H9 (cell line): ENCODE measurements around the gene UBE2Q2. TPM values are rescaled to one million over a fixed set of nuclear protein-coding genes. Genes with fewer than 3 reads are reported as not detected.

Source experiments
- DNase-seq: peaks from one replicate; pipeline ENCODE4 v3.0.0-alpha.2; 2017
- H2AFZ ChIP-seq: one replicate; pipeline ENCODE4 v1.6.1; 2013; ENCODE audit warnings: mild to moderate bottlenecking, low read length, control low read depth, moderate library complexity
- H2AK5ac ChIP-seq: 2 replicates; pipeline ENCODE4 v1.6.1; 2013; ENCODE audit warnings: low read length, control low read depth, mixed read lengths; ENCODE audit not compliant: insufficient read length
- H2BK120ac ChIP-seq: one replicate; pipeline ENCODE4 v1.6.1; 2013; ENCODE audit warnings: low read depth, mild to moderate bottlenecking, low read length, control low read depth, inconsistent platforms; ENCODE audit not compliant: poor library complexity, severe bottlenecking
- H2BK12ac ChIP-seq: 2 replicates; pipeline ENCODE4 v1.6.1; 2013; ENCODE audit warnings: low read length, control low read depth, mixed read lengths, low read depth; ENCODE audit not compliant: insufficient read length
- H2BK15ac ChIP-seq: 2 replicates; pipeline ENCODE4 v1.6.1; 2013; ENCODE audit warnings: low read depth, low read length, control low read depth
- H2BK20ac ChIP-seq: one replicate; pipeline ENCODE4 v1.6.1; 2013; ENCODE audit warnings: low read depth, mild to moderate bottlenecking, low read length, control low read depth, inconsistent platforms; ENCODE audit not compliant: poor library complexity, severe bottlenecking
- H2BK5ac ChIP-seq: 2 replicates; pipeline ENCODE4 v1.6.1; 2013; ENCODE audit warnings: low read length, control low read depth, mixed read lengths; ENCODE audit not compliant: insufficient read length
- H3K14ac ChIP-seq: 2 replicates; pipeline ENCODE4 v1.6.1; 2013; ENCODE audit warnings: low read length, control low read depth; ENCODE audit not compliant: insufficient read depth
- H3K18ac ChIP-seq: 2 replicates; pipeline ENCODE4 v1.6.1; 2013; ENCODE audit warnings: low read depth, mild to moderate bottlenecking, mixed read lengths, low read length, control low read depth; ENCODE audit not compliant: insufficient read length
- H3K23ac ChIP-seq: 2 replicates; pipeline ENCODE4 v1.6.1; 2013; ENCODE audit warnings: low read length, control low read depth, mixed read lengths, low read depth; ENCODE audit not compliant: insufficient read length
- H3K23me2 ChIP-seq: 2 replicates; pipeline ENCODE4 v1.6.1; 2013; ENCODE audit warnings: low read depth, mild to moderate bottlenecking, mixed read lengths, low read length, control low read depth; ENCODE audit not compliant: insufficient read length, poor library complexity, severe bottlenecking
- H3K27ac ChIP-seq: 2 replicates; pipeline ENCODE4 v1.5.1; 2013; ENCODE audit warnings: low read length, control low read depth, mixed read lengths, low read depth; ENCODE audit not compliant: insufficient read length
- H3K27me3 ChIP-seq: 2 replicates; pipeline ENCODE4 v1.6.1; 2013; ENCODE audit warnings: low read length, control low read depth, inconsistent platforms; ENCODE audit not compliant: insufficient read depth
- H3K4ac ChIP-seq: 2 replicates; pipeline ENCODE4 v1.6.1; 2013; ENCODE audit warnings: low read depth, mild to moderate bottlenecking, control low read depth, inconsistent platforms, low read length, moderate library complexity
- H3K4me1 ChIP-seq: 2 replicates; pipeline ENCODE4 v1.6.1; 2013; ENCODE audit warnings: low read length, control low read depth, inconsistent platforms; ENCODE audit not compliant: insufficient read depth
- H3K4me2 ChIP-seq: 2 replicates; pipeline ENCODE4 v1.6.1; 2013; ENCODE audit warnings: low read length, control low read depth, mixed read lengths; ENCODE audit not compliant: insufficient read length, insufficient read depth
- H3K56ac ChIP-seq: 2 replicates; pipeline ENCODE4 v1.6.1; 2013; ENCODE audit warnings: low read depth, mild to moderate bottlenecking, mixed read lengths, low read length, control low read depth; ENCODE audit not compliant: insufficient read length
- H3K79me1 ChIP-seq: 2 replicates; pipeline ENCODE4 v1.6.1; 2013; ENCODE audit warnings: low read depth, mild to moderate bottlenecking, moderate library complexity, low read length, control low read depth, inconsistent platforms; ENCODE audit not compliant: insufficient read depth, poor library complexity, severe bottlenecking
- H3K79me2 ChIP-seq: 2 replicates; pipeline ENCODE4 v1.6.1; 2013; ENCODE audit warnings: low read length, control low read depth, inconsistent platforms; ENCODE audit not compliant: insufficient read depth
- H3K9ac ChIP-seq: 2 replicates; pipeline ENCODE4 v1.6.1; 2013; ENCODE audit warnings: low read length, control low read depth, mixed read lengths; ENCODE audit not compliant: insufficient read length; ENCODE audit errors: extremely low read depth
- H3K9me3 ChIP-seq: one replicate; pipeline ENCODE4 v1.6.1; 2013; ENCODE audit warnings: low read depth, low read length, inconsistent platforms; ENCODE audit not compliant: control insufficient read depth
- H3T11ph ChIP-seq: one replicate; pipeline ENCODE4 v1.6.1; 2013; ENCODE audit warnings: mild to moderate bottlenecking, low read length, control low read depth, inconsistent platforms
- H4K20me1 ChIP-seq: one replicate; pipeline ENCODE4 v1.6.1; 2013; ENCODE audit not compliant: control insufficient read depth, insufficient read length, insufficient read depth
- H4K5ac ChIP-seq: 2 replicates; pipeline ENCODE4 v1.6.1; 2013; ENCODE audit warnings: low read depth, mild to moderate bottlenecking, mixed read lengths, low read length, control low read depth; ENCODE audit not compliant: insufficient read length
- H4K8ac ChIP-seq: replicated peaks from 2 replicates; pipeline ENCODE4 v1.6.1; 2013; ENCODE audit warnings: low read length, control low read depth, mixed read lengths, low read depth; ENCODE audit not compliant: insufficient read length
- H4K91ac ChIP-seq: 2 replicates; pipeline ENCODE4 v1.6.1; 2013; ENCODE audit warnings: low read depth, mild to moderate bottlenecking, moderate library complexity, mixed read lengths, low read length, control low read depth; ENCODE audit not compliant: insufficient read length
- H3K27ac Mint-ChIP-seq, 3 experiments: 2 replicates in 2 of 3; 3 replicates in 1 of 3; pipeline ENCODE4 v1.8.0; 2020 to 2021; ENCODE audit warnings: mixed read lengths in 3 of 3, mild to moderate bottlenecking in 1 of 3, moderate library complexity in 1 of 3
- H3K27me3 Mint-ChIP-seq: 2 replicates; pipeline ENCODE4 v1.8.0; 2021; ENCODE audit warnings: low read depth, mild to moderate bottlenecking, moderate library complexity, mixed read lengths
- H3K36me3 Mint-ChIP-seq, 3 experiments: 2 replicates in 2 of 3; 3 replicates in 1 of 3; pipeline ENCODE4 v1.8.0; 2020 to 2021; ENCODE audit warnings: low read depth in 3 of 3, mixed read lengths in 3 of 3; ENCODE audit not compliant: insufficient read depth in 1 of 3
- H3K4me1 Mint-ChIP-seq, 2 experiments: 2 replicates each; pipeline ENCODE4 v1.8.0; 2020; ENCODE audit warnings: mixed read lengths in 2 of 2
- H3K4me3 Mint-ChIP-seq, 2 experiments: 2 replicates in 1 of 2; 3 replicates in 1 of 2; pipeline ENCODE4 v1.8.0; 2020 to 2021; ENCODE audit warnings: mild to moderate bottlenecking in 2 of 2, mixed read lengths in 2 of 2, moderate library complexity in 1 of 2
- H3K9me3 Mint-ChIP-seq, 2 experiments: 2 replicates in 1 of 2; 3 replicates in 1 of 2; pipeline ENCODE4 v1.8.0; 2020; ENCODE audit warnings: mild to moderate bottlenecking in 2 of 2, mixed read lengths in 2 of 2, moderate library complexity in 1 of 2
- CTCF ChIP-seq: fragments of 200-600 bp; sonication (generic); conservative IDR thresholded peaks from 3 replicates; pipeline ENCODE4 v1.8.0; 2021; ENCODE audit warnings: antibody characterized with exemption, mild to moderate bottlenecking
- WGBS: extraction: QIAGEN DNeasy Blood & Tissue Kit; methylation state at CpG from one replicate; pipeline ENCODE4 v1.1.7; 2013; ENCODE audit warnings: missing lambda C conversion rate, low lambda C conversion rate, mixed read lengths; ENCODE audit not compliant: insufficient read length; ENCODE audit errors: extremely low coverage; 5-methylcytosine and 5-hydroxymethylcytosine counted together
- total RNA-seq: library from RNA; stranded (reverse); gene quantifications from 2 replicates; pipeline ENCODE4 v1.2.1, GENCODE V29; 2021

Gene UBE2Q2
- total RNA-seq, 1 experiment from 2014 or later: 29.6 TPM

- peaks cover under 1% of the 10 kb centered on the region for H3K79me1 ChIP-seq
- Mint-ChIP-seq H3K27me3 (no peaks in the 10 kb centered on the region), H3K4me3 (no peak overlapping the region), H3K9me3 (no peaks in the 10 kb centered on the region), H3K4me1 (peaks cover 26 to 33% of the 10 kb centered on the region in 2 experiments), H3K27ac (peak overlapping the region in 1 of 3 experiments; percentile 38; a peak in 2 of 7 replicates), H3K36me3 (peaks cover 9 to 45% (median 30%) of the 10 kb centered on the region in 3 experiments)
- no peak overlapping the region for H2AFZ ChIP-seq
- H3K9me3 ChIP-seq: no peaks in the 10 kb centered on the region
- no peak overlapping the region for H4K8ac ChIP-seq
- H3K27me3 ChIP-seq: no peaks in the 10 kb centered on the region
- no peaks in the 10 kb centered on the region for H3K23me2 ChIP-seq
- H4K91ac ChIP-seq: no peak overlapping the region
- no peak overlapping the region for H2BK15ac ChIP-seq
- no peaks in the 10 kb centered on the region for H4K20me1 ChIP-seq
- H2AK5ac ChIP-seq: no peak overlapping the region
- H3K4me2 ChIP-seq: no peak overlapping the region
- no CpG with 5 or more reads among the region's 4 CpGs for WGBS
- H4K5ac ChIP-seq: no peak overlapping the region
- H3T11ph ChIP-seq: no peak overlapping the region
- DNase-seq: no peak
- H2BK20ac ChIP-seq: no peak overlapping the region
- H3K18ac ChIP-seq: no peak overlapping the region
- no peak overlapping the region for H3K56ac ChIP-seq
- no peak overlapping the region for H3K23ac ChIP-seq
- no peak overlapping the region for H3K9ac ChIP-seq
- H3K79me2 ChIP-seq: peaks cover 3% of the 10 kb centered on the region; the same call in 1 of the 2 replicates
- no peak overlapping the region for H2BK12ac ChIP-seq
- no peak overlapping the region for H2BK120ac ChIP-seq
- H3K4me1 ChIP-seq: peaks cover 10% of the 10 kb centered on the region
- no peak overlapping the region for H3K27ac ChIP-seq
- no peak overlapping the region for H3K4ac ChIP-seq
- TF ChIP-seq CTCF: no peak
- no peak overlapping the region for H2BK5ac ChIP-seq
- no peak overlapping the region for H3K14ac ChIP-seq
These were observed 84.4 kb downstream of the UBE2Q2 start for GRCh38 chr15:75927601-75928000.
